Measurements from ENCODE around the gene RAPGEF1.

DNA sequence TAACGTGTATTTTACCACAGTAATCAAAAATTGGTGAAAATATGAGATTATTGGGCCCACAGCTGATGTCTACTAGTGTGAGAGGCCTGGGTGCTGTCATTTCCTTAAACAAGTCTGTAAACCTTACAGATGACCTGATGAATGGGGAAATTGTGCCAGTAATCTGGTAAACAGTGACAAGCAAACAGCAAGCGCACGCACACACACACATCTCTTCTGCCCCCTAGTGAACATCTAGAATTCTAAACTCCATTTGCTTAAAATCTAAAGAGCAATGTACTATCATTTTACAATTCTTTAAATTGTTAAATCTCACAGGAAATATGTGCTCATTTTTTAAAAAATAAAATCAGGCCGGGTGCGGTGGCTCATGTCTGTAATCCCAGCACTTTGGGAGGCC is 7.5 kb upstream of the RAPGEF1 start:
- TF ChIP-seq MXI1 (IDR thresholded peaks at IDR 0.05; ENCODE audit: borderline replicate concordance, low read depth, low read length) (no peak), SNAPC5 (CRISPR knock-in tag; IDR thresholded peaks at IDR 0.05; ENCODE audit: borderline replicate concordance) (no peak)
